ENCODE measurements around the gene PKM. TPM values are rescaled to one million over a fixed set of nuclear protein-coding genes. Genes with fewer than 3 reads are reported as not detected.

Gene PKM
- total RNA-seq, 1 donor from 2014 or later, result 984 TPM

DNA sequence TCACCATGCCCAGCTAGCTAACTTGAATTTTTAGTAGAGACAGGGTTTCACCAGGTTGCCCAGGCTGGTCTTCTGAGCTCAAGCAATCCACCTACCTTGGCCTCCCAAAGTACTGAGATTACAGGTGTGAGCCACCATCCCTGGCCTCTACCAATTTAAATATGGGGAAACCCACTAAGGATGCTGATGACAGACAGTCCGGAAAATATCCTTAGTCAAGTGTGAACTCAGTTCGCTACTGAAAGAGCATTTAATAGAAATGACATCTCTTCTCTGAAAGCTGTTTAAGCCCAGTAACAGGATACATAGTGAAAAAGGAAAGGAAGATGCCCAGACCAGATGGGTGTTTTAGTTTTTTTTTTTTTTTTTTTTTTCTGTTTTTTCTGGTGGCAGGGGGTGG, 25.7 kb downstream of the PKM start:
- DNase-seq (ENCODE audit: low spot score), result no peak
- intact Hi-C loops (cut with DNase I), result no loop called here

DNA sequence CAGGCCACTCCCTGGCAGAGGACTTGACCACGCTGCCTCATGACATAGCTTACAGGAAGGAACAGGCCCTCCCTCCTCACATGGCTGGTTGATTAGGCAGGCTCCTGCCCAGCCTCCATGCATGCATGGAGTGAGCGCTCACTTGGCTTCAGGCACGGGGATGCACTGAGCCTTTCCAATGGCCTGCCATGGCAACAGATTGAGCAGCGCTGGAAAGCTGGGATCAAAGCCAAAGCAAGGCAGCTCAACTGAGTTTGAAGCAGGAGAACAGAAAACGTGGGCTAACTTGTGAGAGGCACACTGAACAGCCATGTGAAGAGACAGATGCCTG, 27.5 kb downstream of the PKM start:
- intact Hi-C loops (cut with DNase I), result loop anchor here (1.0 to 5.0 kb wide), 2 partner anchors 27 to 84 kb away; no protein-coding TSS in a partner anchor

DNA sequence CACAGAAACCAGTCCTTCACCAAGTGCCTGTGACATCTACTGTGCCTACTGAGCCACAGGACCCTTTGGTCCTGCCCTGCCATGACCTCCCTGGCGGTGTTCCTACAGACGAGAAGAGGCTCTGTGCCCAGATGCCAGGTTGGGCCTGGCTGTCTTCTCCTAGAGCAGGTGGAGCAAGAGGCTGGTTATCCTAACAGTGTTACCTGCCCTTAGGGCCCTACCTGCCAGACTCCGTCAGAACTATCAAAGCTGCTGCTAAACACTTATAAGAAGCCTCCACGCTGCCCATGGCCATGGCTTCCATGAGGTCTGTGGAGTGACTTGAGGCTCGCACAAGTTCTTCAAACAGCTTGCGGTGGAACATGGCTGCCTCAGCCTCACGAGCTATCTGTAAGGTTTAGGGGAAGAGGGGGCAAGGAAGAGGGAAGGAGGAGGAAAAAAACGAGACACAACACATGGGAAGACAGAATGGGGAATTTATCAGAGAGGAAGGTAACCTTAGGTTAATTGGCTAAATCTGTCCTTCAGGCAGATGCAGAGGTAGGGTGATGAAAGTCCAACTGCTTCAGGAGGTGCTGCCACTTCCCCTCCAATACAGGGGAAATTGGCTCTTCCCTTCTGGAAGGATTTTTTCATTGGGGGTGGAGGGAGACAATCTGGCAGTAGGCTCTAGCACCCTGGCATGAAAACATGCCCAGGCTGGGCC, 28.0 kb downstream of the PKM start:
- no peak for DNase-seq (ENCODE audit: low spot score)
- intact Hi-C loops (cut with DNase I), result loop anchor here (1.0 to 5.0 kb wide), 2 partner anchors 27 to 84 kb away; no protein-coding TSS in a partner anchor

More for the DNA sequence above, 27.5 kb downstream of the PKM start:
- DNase-seq (ENCODE audit: low spot score), result peak; percentile 91

DNA sequence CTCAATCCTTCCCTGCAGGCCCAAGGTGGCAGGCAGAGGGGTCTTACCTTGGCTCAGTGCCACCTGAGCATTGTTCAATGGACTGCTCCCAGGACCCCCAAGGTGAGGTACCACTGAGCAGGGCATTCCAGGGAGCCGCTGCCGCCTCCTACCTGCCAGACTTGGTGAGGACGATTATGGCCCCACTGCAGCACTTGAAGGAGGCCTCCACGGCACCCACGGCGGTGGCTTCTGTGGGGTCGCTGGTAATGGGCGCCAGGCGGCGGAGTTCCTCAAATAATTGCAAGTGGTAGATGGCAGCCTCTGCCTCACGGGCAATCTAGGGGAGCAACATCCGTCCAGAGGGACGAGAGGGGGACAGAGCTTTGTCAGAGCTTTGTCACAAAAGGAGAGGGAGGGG, 28.7 kb downstream of the PKM start:
- no peak for DNase-seq (ENCODE audit: low spot score)
- intact Hi-C loops (cut with DNase I), result loop anchor here (5.0 kb wide), 1 partner anchor 85 kb away; no protein-coding TSS in a partner anchor

DNA sequence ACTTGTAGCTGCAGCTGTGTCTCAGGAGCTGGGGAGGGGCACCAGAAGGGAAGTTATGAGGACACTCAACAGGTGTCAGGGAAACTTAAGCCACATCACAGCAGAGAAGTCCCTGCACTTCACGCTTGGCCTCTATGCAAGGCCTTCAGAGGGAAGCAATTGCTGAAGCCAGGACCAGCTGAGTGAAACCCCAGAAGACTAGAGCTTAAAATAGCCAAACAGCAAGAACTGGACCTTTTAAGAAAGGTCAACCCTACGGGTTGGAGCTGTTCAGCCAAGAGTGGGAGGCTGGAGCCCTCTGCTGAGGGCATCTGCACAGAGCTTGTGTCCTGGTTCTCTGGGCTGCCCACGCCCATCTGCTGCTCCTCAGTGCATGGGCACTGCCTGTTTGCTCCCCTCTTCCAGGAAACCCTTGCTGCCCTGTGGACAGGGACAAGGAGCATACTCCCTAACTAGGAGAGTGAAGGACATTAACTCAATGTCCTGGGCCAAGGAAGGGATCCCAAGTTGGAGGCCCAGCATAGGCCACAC, 29.5 kb downstream of the PKM start:
- intact Hi-C loops (cut with DNase I), result loop anchor here (5.0 kb wide), 1 partner anchor 86 kb away; no protein-coding TSS in a partner anchor
- no peak for DNase-seq (ENCODE audit: low spot score)

DNA sequence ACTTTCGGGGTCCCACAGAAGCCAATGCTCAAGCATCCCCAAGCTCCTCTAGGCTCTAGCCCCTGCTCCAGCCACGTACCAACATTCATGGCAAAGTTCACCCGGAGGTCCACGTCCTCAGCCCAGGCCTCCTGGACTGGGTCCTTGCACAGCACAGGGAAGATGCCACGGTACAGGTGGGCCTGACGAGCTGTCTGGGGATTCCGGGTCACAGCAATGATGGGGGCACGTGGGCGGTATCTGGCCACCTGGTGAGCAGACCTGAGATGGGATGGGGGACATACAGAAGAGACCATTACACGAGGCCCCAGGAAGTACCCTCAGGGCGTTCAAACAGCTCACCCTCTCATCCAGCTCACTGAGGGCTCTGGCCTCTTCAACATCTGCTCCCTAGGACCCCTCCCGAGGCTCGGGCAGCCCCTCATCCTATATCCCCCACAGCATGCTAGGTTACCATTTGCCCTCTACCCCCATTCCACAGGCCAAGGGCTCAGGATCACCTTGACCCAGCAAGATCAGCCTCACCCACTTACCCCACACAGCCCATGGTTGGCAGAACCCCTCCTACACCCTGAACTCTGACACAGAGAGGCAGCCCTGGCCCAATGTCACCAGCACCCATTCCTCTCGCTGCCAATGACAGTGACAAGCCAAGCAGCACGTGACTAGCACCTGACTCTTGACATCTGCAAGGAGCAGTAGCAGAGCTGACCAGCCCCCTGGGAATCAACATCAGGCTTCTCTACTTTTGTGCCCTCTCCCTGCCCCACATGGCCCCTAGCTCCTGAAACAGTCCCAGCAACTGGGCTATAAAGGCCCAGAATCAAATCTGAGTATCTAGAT, 30.4 kb downstream of the PKM start:
- intact Hi-C loops (cut with DNase I), result loop anchor here (5.0 kb wide), 1 partner anchor 87 kb away; no protein-coding TSS in a partner anchor
- no peak for DNase-seq (ENCODE audit: low spot score)

DNA sequence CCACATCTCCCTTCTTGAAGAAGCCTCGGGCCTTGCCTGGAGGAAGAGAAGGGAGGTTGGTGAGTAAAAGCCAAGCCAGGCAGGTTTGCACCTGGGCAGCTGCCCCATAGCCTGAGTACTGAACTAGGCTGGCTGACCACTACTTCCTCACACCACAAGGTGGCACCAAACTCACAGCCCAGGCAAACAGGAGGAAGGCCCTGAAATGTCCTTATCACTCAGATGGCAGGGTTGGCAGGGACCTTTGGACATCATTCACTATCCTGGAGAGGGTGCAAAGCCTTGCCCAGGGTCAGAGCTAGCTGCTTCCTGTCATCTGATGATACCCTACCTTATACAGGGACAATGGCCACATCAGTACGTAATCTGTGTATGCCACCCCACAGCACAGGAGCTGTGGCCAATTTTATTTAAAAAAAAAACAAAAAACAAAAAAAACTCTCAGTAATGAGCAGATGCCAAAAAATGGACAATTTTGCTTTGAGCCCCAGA, 31.2 kb downstream of the PKM start:
- DNase-seq (ENCODE audit: low spot score), result peak; percentile 87
- intact Hi-C loops (cut with DNase I), result loop anchor here (1.0 to 5.0 kb wide), 2 partner anchors 73 to 88 kb away; partner anchors contain the start of gene PARP6

DNA sequence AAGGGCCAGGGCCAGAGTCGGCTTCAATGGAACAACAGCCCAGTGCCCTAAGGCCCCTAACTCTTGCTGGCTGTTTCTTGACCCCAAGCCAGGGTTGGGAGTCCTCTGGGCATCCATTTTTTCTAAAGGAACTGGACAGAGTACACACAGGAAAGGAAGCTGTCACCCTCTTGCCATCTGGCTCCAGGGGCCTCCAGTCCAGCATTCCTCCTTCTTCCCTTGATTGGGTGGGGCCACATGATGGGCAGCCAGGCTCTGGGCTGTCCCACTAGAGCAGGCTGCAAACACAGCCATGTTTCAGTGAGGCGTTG, 31.8 kb downstream of the PKM start:
- no peak for DNase-seq (ENCODE audit: low spot score)

DNA sequence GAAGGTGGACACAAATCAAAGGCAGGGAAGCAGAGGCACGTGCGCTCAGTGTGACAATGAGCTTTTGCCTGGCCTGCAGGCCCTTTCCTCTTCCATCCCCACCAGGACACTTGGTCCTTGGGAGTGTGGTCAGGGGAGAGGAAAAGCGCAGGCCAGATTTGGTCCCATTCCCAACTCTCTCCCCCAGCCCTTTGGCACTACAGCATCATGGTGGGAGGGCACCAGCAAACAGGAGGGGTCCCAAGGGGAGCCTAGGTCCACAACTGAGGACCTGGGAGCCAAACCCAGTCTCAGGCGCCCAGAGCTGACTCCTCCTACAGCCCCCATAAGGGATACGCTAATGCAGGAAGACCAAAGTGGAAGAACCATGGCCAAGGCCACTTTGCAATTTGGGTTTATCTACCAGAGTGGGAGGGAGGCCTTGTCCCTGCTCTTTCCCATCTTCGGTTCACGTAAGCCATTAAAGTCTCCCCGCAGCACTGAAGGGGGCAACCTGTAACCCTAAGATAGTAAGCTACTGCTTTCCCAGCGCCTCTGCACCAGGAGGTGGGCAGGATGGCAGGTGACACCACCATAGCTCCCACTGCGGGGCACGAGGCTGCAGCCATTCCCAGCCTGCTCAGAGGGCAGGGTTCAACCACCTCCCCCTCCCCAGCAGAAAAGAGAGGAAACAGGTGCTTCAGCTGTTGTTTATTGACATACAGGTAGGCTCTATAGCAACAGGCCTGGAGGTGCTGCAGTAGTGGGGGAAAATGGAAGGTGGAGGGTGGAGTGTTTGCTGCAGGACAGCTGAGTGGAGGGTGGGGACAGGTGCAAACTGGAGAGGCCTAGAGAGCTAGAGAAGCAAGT, 32.4 kb downstream of the PKM start:
- no peak for DNase-seq (ENCODE audit: low spot score)
- intact Hi-C loops (cut with DNase I), result loop anchor here (1.0 kb wide), 1 partner anchor 74 kb away; the partner anchor contains the start of gene PARP6

More for the DNA sequence above, 31.8 kb downstream of the PKM start:
- intact Hi-C loops (cut with DNase I), result loop anchor here (1.0 kb wide), 1 partner anchor 73 kb away; the partner anchor contains the start of gene PARP6

DNA sequence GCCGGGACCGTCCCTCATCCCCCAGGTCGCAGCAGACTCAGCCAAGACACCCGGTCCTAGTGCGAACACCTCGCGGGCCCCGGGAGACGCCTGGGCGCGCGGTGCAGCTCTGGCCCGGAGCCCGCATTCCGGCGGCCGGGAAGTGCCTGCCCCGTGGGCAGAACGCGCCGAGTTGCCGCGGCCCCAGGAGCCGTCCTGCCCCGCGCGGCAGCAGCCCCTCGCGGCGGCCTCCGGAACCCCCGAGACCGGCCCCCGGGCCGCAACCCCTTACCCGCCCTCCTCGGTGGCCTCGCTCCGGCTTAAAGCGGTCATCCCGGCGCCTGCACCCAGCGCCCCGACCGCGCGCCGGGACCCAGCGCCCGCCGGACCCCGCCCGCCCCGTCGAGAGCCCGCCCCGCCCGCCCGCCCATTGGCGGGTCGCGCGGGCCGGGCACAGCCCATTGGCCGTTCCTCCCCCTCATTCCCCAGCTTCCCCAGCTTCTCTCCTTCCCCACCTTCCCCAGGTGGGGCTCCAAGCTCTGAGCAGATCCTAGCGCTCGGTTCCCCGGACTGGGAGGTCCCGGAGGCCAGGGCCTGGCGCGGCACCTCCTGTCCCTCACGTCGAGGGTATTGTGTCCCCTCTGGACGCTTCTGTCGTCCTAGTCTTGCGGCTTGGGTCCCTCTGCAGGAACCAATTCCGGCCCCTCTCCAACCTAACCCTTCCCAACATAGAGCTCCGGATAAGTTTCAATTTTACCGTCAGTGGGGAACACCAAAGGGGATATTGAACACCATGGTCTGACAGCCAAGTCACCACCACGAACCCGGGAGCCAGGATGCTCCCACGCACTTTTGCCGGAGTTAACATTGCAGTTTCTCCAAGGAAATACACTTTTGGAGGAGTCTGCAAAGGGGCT, 33.3 kb downstream of the PKM start, which contains the start of gene GRAMD2A:
Gene GRAMD2A, minus strand, starts transcription at position 328 of the 896 bp plus-strand sequence.
- DNase-seq (ENCODE audit: low spot score), result no peak

DNA sequence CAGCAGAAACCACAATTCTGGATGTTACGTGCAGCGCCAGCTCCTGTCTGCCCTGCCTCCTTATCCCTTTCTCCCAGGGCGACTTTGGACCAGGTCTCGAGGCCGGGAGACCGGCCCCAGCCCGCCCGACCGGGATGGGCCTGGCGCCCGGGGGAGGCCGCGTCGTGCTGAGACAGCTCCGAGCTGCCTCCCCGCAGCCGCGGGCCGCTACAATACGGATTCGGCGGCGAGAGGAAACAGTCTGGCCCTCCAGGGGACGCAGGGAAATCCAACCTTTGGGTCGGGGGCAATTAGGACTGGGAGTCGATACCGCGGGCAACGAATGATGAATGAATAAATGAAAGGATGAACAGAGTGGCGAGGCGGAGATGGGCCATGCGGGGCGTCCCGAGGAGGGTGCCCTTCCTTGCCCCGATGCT, 33.9 kb downstream of the PKM start:
- intact Hi-C loops (cut with DNase I), result no loop called here

More for the DNA sequence above, 33.3 kb downstream of the PKM start, which contains the start of gene GRAMD2A:
- intact Hi-C loops (cut with DNase I), result no loop called here

DNA sequence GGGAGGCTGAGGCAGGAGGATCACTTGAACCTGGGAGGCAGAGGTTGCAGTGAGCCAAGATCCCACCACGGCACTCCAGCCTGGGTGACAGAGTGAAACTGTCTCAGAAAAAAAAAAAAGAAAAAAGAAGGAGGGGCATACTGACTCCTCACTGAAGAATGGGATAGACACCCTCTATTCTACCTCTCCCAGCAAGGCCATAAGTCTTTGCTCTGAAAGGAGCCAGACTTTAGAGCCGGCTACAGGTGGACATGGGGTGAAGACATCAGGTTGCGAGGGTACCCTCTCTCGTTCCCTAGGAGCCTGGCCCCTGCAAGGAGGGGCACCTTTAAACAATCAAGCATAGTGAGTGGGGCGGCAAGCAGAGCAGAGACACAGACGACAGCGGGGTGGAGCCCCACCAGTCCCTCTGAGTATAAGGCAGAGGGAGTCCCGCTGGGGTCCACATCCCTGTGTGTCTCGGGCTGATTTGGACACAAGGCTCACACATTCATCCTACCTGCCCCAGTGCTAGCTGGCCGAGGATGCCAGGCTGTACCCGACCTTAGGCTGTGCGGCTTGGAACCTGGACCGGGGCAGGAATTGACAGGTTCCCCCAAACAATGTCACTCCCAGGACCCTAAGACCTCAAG, 34.5 kb downstream of the PKM start:
- intact Hi-C loops (cut with DNase I), result no loop called here
- no peak for DNase-seq (ENCODE audit: low spot score)

More for the DNA sequence above, 33.9 kb downstream of the PKM start:
- peak; percentile 76 for DNase-seq (ENCODE audit: low spot score)

DNA sequence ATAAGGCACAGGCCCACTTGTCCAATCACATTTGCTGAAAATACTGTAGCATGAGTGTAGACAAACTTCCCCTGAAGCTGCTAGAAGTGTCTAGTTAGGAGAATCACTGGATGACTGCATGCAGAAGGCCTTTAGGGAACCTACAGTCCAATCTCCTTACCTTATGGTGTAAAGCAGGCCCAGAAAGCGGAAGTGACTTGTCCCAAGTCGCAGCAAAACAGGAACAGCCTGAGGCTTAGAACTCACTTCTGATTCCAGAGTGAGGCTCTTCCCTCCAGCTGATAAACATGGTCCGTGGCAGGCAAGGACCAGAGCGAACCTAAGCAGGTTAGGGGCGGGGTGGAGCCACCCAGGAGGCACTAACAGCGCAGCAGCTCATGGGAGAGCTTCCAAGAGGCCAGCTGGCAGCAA, 35.9 kb downstream of the PKM start:
- peak; percentile 78 for DNase-seq (ENCODE audit: low spot score)

DNA sequence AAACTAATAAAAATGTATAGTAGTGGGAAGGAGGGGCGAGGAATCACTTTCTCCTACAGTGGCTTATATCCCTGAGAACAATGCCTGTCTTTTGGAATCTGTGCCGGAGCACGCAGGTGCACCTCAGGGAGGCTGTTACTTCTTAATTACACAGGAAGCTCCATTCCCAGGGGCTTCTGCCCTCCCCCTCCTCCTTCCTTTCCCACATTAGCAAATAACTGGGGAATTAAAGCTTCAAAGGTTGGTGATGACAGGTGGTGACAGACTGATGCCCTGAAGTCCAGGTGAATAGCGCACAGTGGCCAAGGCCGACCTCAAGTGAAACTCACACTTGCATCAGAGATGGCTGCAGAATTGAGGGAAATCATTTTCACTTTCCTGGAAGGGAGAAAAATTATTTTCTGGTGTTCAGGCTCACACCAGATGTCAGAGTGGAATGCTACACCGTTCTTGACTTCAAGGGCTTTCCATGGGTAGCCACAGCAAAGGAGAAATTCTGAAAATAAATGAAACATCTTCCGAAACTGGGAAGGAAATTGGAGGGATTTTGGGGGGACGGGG, 37.1 kb downstream of the PKM start:
- intact Hi-C loops (cut with DNase I), result no loop called here
- DNase-seq (ENCODE audit: low spot score), result no peak

More for the DNA sequence above, 35.9 kb downstream of the PKM start:
- intact Hi-C loops (cut with DNase I), result no loop called here

DNA sequence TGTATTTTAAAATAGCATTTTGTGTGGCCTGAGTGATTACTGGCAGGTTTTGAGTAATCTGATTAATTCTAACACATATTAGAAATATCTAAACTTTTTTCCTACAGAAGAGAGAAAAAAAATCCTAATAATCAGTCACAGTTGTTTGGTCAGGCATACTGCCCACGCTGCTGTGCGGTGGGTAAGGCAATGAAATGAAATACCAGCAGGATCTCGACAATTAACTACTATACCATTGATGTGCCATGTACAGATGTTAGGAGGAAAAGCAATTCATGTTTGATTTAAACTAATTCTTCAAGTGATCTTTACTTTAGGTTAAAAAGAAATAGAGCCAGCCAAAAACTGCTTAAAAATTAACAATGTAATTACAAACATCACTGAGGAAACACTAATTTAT, 38.6 kb downstream of the PKM start:
- intact Hi-C loops (cut with DNase I), result no loop called here
- no peak for DNase-seq (ENCODE audit: low spot score)

DNA sequence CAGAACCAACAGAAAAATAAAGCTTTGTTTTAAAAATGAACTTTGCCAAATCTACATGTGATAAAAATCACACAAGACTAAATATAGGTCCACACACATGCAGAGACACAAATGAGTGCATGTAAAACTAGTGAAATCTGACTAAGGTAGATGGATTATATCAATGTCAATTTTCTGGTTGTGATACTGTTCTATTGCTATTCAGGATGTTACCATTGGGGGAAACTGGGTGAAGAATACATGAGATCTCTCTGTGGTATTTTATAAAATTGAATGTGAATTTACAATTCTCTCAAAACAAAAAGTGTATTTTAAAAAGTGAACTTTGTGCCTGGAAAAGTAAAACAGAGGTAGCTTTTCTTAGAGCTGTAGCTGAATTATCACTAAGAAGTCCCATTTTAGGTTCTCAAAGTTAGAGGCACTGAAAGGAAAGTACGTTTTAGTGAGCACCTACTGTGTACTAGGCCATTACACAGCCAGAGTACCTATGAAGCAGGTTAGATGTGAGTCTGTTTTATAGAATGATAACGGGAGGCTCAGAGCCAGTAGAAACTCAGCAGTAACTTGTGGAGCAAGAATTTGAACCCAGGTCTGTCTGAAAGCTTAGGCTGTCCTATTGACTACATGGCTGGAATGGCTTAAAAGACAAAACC, 41.6 kb downstream of the PKM start:
- no peak for DNase-seq (ENCODE audit: low spot score)
- intact Hi-C loops (cut with DNase I), result no loop called here
